Colonic mucosa (tissue), 4 donors: ENCODE results near the gene HOXB3. TPM values are rescaled to one million over a fixed set of nuclear protein-coding genes. Genes with fewer than 3 reads are reported as not detected.
A peak's percentile ranks its signal among the peaks of the same experiment; 100 is the strongest.

Experiments used
- DNase-seq: peaks from one replicate; pipeline ENCODE4 v3.0.0-alpha.2; 2020
- H3K27ac ChIP-seq: fragments of 200-600 bp; one replicate; pipeline ENCODE4 v1.8.0; 2021
- H3K27me3 ChIP-seq: fragments of 200-600 bp; one replicate; pipeline ENCODE4 v1.8.0; 2021
- H3K36me3 ChIP-seq: fragments of 200-600 bp; one replicate; pipeline ENCODE4 v1.8.0; 2021
- H3K4me1 ChIP-seq: fragments of 200-600 bp; one replicate; pipeline ENCODE4 v1.8.0; 2021; ENCODE audit warnings: mild to moderate bottlenecking
- H3K4me3 ChIP-seq: fragments of 200-600 bp; one replicate; pipeline ENCODE4 v1.8.0; 2021
- H3K9ac ChIP-seq, 2 donors: one replicate each; pipeline ENCODE4 v1.7.0; 2013; ENCODE audit warnings: control low read depth in 2 of 2, low read depth in 2 of 2, low read length in 2 of 2
- H3K9me3 ChIP-seq: fragments of 200-600 bp; one replicate; pipeline ENCODE4 v1.8.0; 2021
- intact Hi-C: fragments of 100-400 bp; cut with DNase I; formaldehyde crosslinking; loops from one replicate; pipeline ENCODE4 v1.14.1; 2022
- total RNA-seq, 2 donors: library from RNA; stranded (reverse); fragmentation: NEBNext Ultra II Directional in 1 of 2; extraction: Animal tissue kit (Norgen Biotek cat#: 25700) in 1 of 2; gene quantifications; one replicate each; pipeline ENCODE4 v1.2.1, GENCODE V29; 2021
- TF ChIP-seq, protein P1 (sequence below): fragments of 200-600 bp; IDR thresholded peaks from one replicate; pipeline ENCODE4 v1.8.0; 2022; ENCODE audit warnings: antibody characterized with exemption, mild to moderate bottlenecking
- donor health status: healthy.
- donor health status: DM: no; HTN: no; CAD: no.
- donor health status: DM: no; HTN: no; CAD: no.

HOXB3 gene
- total RNA-seq, 2 donors from 2014 or later = 17.4 to 31.8 TPM

DNA sequence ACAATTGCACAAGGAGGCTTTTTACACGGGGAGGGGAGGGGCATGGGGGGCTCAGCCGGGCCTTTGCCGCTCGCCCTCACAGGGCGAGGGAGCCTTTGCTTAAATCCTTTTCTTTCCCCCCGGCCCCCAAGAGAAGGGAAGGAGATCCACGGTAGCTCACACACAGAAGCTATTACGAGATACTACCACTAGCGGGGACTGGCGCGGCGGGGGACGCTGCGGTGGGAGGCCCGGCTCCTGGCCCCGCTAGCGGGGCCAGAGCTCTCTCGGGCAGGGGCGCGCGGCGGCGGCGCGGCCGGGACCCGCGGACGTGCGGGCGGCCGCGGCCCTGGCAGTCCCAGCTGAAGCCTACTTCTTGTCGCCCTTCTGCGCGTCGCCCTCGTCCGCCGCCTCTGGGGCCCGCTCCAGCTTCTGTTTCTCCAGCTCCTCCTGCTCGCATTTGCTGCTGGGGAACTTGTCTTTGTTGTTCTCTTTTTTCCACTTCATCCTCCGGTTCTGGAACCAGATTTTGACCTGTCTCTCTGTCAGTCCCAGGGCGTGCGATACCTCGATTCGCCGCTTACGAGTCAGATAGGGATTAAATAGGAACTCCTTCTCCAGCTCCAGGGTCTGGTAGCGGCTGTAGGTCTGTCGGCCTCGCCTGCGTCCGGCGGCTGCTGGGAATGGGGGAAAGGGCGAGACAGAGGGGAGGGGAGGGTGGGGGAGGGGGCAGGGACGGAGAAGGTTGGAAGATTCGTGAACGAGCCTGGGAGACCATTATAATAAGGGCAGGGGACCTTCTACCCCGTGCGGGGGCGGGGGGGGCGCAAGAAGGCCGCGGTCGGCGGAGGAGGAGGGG, 23.0 kb upstream of the HOXB3 start:
- H3K36me3 ChIP-seq = no peaks in the 10 kb centered on the region
- peaks cover 29% of the 10 kb centered on the region for H3K27me3 ChIP-seq
- no peaks in the 10 kb centered on the region for H3K9me3 ChIP-seq
- intact Hi-C loops = no loop called here
- DNase-seq = no peak
- peak overlapping the region; percentile 80 to 89 for H3K9ac ChIP-seq
- H3K4me3 ChIP-seq = peak overlapping the region; percentile 57
- TF ChIP-seq, protein P1, sequence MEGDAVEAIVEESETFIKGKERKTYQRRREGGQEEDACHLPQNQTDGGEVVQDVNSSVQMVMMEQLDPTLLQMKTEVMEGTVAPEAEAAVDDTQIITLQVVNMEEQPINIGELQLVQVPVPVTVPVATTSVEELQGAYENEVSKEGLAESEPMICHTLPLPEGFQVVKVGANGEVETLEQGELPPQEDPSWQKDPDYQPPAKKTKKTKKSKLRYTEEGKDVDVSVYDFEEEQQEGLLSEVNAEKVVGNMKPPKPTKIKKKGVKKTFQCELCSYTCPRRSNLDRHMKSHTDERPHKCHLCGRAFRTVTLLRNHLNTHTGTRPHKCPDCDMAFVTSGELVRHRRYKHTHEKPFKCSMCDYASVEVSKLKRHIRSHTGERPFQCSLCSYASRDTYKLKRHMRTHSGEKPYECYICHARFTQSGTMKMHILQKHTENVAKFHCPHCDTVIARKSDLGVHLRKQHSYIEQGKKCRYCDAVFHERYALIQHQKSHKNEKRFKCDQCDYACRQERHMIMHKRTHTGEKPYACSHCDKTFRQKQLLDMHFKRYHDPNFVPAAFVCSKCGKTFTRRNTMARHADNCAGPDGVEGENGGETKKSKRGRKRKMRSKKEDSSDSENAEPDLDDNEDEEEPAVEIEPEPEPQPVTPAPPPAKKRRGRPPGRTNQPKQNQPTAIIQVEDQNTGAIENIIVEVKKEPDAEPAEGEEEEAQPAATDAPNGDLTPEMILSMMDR = no peak
- peaks cover 11% of the 10 kb centered on the region for H3K4me1 ChIP-seq
- peak overlapping the region; percentile 80 for H3K27ac ChIP-seq

DNA sequence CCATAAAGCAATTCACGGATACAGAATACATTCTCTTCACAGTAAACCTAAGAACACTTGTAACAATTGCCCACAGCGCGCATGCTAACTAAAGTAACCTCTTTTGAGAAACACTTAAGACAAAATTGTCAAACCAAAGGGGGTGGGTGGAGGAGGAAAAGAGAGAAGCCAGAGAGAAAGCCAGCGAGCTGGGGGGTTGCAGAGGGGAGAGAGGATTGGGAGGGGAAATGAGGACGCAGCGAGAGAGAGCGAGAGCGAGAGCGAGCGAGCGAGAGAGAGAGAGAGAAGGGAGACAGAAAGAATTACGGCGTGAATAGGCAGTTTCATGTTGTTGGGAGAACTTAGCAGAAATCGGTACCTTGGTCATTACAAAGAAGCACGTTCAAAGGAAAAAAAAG, 22.4 kb upstream of the HOXB3 start:
- Histone ChIP-seq H3K4me3 (peak overlapping the region; percentile 57), H3K9me3 (no peaks in the 10 kb centered on the region), H3K36me3 (no peaks in the 10 kb centered on the region), H3K9ac (peak overlapping the region; percentile 80 to 89), H3K27ac (peak overlapping the region; percentile 80), H3K4me1 (peaks cover 5% of the 10 kb centered on the region), H3K27me3 (peaks cover 23% of the 10 kb centered on the region)
- TF ChIP-seq, protein P1 = no peak
- intact Hi-C loops = no loop called here
- DNase-seq = no peak

GRCh38 chr17:48611681-48612455, 21.8 kb upstream of the HOXB3 start:
- H3K9me3 ChIP-seq = no peaks in the 10 kb centered on the region
- H3K9ac ChIP-seq = peak overlapping the region; percentile 80 to 89
- H3K27ac ChIP-seq = peak overlapping the region; percentile 80
- TF ChIP-seq, protein P1 = no peak
- intact Hi-C loops = no loop called here
- H3K36me3 ChIP-seq = no peaks in the 10 kb centered on the region
- H3K4me3 ChIP-seq = peak overlapping the region; percentile 57
- H3K4me1 ChIP-seq = peaks cover 2% of the 10 kb centered on the region
- H3K27me3 ChIP-seq = peaks cover 21% of the 10 kb centered on the region
- DNase-seq = no peak

- no peaks in the 10 kb centered on the region for H3K9me3 ChIP-seq
Measured at GRCh38 chr17:48611213-48611612, 21.2 kb upstream of the HOXB3 start.

More at GRCh38 chr17:48611213-48611612, 21.2 kb upstream of the HOXB3 start:
- TF ChIP-seq, protein P1 = no peak
- intact Hi-C loops = no loop called here
- Histone ChIP-seq H3K4me1 (peaks cover 2% of the 10 kb centered on the region), H3K27me3 (peaks cover 15% of the 10 kb centered on the region), H3K36me3 (no peaks in the 10 kb centered on the region), H3K4me3 (peak overlapping the region; percentile 57), H3K27ac (peak overlapping the region; percentile 80), H3K9ac (peak overlapping the region; percentile 75 to 89)
- DNase-seq = no peak
